PC-3 (cell line): ENCODE measurements around the gene RNF4.

Source experiments
- EZH2 ChIP-seq: fragments of 300-600 bp; sonication (generic); IDR thresholded peaks from one replicate; pipeline ENCODE4 v1.6.1; 2017; ENCODE audit warnings: antibody characterized with exemption, mild to moderate bottlenecking, low read length; ENCODE audit not compliant: unreplicated experiment
- EZH2phosphoT487 ChIP-seq: fragments of 300-600 bp; sonication (generic); IDR thresholded peaks from 2 replicates; pipeline ENCODE4 v1.6.1; 2018; ENCODE audit warnings: mild to moderate bottlenecking, antibody characterized with exemption, low read length, borderline replicate concordance
- TF ChIP-seq, protein P1 (sequence below): fragments of 300-600 bp; sonication (generic); conservative IDR thresholded peaks from 2 replicates; pipeline ENCODE4 v1.5.1; 2017; ENCODE audit warnings: antibody characterized with exemption, low read depth, mild to moderate bottlenecking, low read length

DNA sequence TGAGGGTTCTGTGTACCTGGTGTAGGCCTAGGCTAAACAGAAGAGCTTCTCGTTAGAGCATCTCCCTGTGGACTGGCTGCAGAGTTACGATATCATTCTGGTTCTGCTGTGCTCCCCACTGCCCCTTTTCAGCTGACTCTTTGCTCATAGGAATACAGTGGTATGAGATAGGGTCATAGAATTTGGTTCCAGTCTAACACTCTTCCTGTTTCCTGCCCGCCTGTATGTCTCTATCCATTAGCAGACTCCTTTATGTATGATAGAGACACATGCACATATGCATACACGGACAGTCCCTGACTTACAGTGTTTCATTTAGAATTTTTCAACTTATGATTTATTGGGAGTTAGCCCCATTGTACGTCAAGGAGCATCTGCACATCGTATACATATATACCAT is 15.3 kb downstream of the RNF4 start:
- TF ChIP-seq, protein P1, sequence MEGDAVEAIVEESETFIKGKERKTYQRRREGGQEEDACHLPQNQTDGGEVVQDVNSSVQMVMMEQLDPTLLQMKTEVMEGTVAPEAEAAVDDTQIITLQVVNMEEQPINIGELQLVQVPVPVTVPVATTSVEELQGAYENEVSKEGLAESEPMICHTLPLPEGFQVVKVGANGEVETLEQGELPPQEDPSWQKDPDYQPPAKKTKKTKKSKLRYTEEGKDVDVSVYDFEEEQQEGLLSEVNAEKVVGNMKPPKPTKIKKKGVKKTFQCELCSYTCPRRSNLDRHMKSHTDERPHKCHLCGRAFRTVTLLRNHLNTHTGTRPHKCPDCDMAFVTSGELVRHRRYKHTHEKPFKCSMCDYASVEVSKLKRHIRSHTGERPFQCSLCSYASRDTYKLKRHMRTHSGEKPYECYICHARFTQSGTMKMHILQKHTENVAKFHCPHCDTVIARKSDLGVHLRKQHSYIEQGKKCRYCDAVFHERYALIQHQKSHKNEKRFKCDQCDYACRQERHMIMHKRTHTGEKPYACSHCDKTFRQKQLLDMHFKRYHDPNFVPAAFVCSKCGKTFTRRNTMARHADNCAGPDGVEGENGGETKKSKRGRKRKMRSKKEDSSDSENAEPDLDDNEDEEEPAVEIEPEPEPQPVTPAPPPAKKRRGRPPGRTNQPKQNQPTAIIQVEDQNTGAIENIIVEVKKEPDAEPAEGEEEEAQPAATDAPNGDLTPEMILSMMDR = no peak
- TF ChIP-seq EZH2phosphoT487 (no peak), EZH2 (no peak)
